Central memory CD4-positive, alpha-beta T cell (primary cell): ENCODE data around the gene SLC27A4.

Experiments
- DNase-seq: peaks from one replicate; pipeline ENCODE4 v3.0.0; 2022

Gene SLC27A4

GRCh38 chr9:128369024-128369706 is 28.8 kb downstream of the SLC27A4 start:
- DNase-seq, result no peak

- no peak for DNase-seq
Observed at GRCh38 chr9:128370367-128370751, 30.0 kb downstream of the SLC27A4 start.

- DNase-seq, result peak; percentile 96
Observed at GRCh38 chr9:128370752-128371629, 30.7 kb downstream of the SLC27A4 start, which contains the start of gene URM1. TSS of gene URM1 (plus strand) at chr9:128371374. CDS start at chr9:128371381, 7 bp downstream.

GRCh38 chr9:128371630-128372117 is 31.3 kb downstream of the SLC27A4 start:
- no peak for DNase-seq

- DNase-seq, result no peak
Observed at GRCh38 chr9:128372188-128372641, 31.9 kb downstream of the SLC27A4 start.

- no peak for DNase-seq
Observed at GRCh38 chr9:128372784-128373183, 32.5 kb downstream of the SLC27A4 start.

GRCh38 chr9:128374221-128374675 is 33.9 kb downstream of the SLC27A4 start:
- no peak for DNase-seq

GRCh38 chr9:128375865-128376264 is 35.5 kb downstream of the SLC27A4 start:
- DNase-seq, result no peak

GRCh38 chr9:128382261-128382660 is 41.9 kb downstream of the SLC27A4 start:
- DNase-seq, result no peak

GRCh38 chr9:128383007-128383753 is 42.9 kb downstream of the SLC27A4 start:
- no peak for DNase-seq

- no peak for DNase-seq
Observed at GRCh38 chr9:128383791-128384190, 43.5 kb downstream of the SLC27A4 start.

- DNase-seq, result no peak
Observed at GRCh38 chr9:128384801-128385495, 44.6 kb downstream of the SLC27A4 start.

- DNase-seq, result no peak
Observed at GRCh38 chr9:128385496-128386460, 45.5 kb downstream of the SLC27A4 start.

- DNase-seq, result no peak
Observed at GRCh38 chr9:128388150-128388549, 47.8 kb downstream of the SLC27A4 start.

- DNase-seq, result no peak
Observed at GRCh38 chr9:128389395-128390149, 49.2 kb downstream of the SLC27A4 start.

GRCh38 chr9:128390150-128390812 is 50.0 kb downstream of the SLC27A4 start:
- DNase-seq, result no peak

- DNase-seq, result no peak
Observed at GRCh38 chr9:128390813-128391711, 50.7 kb downstream of the SLC27A4 start.

GRCh38 chr9:128391956-128392301 is 51.6 kb downstream of the SLC27A4 start:
- DNase-seq, result no peak
